NCI-H526 treated with DMSO at 0.1 percent for 48 hours (cell line): ENCODE measurements around the gene PDGFRA.
"Not testable (repeated sequence)": the region's sequence is repeated elsewhere in the genome, so short reads cannot be mapped to it uniquely, and the experiment has no call there.

Experiments used
- DNase-seq: peaks from one replicate; lab custom pipeline; 2025; lab: John Stamatoyannopoulos, UW

Gene PDGFRA

GRCh38 chr4:54320826-54321685 is 92.0 kb downstream of the PDGFRA start:
- DNase-seq: no peak

GRCh38 chr4:54322818-54323417 is 93.8 kb downstream of the PDGFRA start:
- peak; percentile 74 for DNase-seq

DNA sequence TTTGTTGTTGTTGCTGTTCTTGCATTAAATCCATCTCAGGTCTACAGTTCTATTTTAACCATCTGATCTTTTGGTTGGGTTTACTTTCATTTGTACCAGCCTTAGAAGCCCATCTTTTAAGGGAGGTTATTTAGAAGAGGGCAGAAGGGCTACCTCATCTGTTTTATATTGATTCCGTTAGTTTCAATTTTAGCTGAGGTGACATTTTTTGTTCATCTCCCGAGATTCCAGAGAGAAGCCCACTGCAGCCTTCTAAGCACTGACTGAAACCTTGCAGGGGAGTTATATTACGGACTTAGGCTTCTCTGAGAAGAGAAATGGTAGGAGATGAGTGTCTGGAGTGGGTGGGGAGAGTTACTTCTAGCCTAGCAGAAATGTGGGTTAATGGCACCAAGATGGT is 101.8 kb downstream of the PDGFRA start:
- DNase-seq: no peak

DNA sequence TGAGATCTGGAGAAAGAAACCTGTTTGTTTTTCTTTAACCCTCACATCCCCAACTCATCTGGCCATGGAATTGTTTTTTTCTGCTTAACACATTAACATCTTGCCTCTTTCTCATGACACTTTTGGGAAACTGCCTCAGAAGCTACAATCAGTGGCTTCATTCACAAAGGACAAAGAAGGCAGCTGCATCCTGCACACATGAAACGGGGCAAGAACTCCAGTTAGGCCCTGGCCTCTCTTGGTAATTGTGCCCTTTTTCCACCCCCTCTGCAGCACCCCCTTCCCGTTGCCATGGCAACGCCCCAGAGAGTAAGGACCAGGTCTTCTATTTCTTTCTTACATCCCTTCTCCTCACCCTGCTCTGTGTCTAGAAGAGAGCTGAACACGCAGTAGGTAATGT is 103.4 kb downstream of the PDGFRA start:
- DNase-seq: no peak

- DNase-seq: no peak
These were observed 104.6 kb downstream of the PDGFRA start for GRCh38 chr4:54333657-54334056.

DNA sequence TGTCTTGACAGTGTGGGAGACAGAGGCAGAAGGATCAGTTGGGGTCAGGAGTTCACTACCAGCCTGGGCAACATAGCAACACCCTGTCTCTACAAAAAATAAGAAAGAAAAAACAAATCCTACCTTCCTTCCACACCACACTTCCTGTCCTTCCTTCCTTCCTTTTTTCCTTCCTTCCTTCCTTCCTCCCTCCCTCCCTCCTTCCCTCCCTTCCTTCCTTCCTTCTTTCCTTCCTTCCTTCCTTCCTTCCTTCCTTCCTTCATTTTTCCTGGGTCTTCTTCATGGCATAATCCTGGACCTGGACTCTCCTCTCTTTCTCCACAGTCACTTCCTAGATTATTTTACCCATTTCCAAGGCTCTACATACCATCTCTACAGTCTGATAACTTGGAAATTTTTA is 105.7 kb downstream of the PDGFRA start:
- DNase-seq: not testable (repeated sequence)

GRCh38 chr4:54337009-54337408 is 107.9 kb downstream of the PDGFRA start:
- DNase-seq: no peak

- DNase-seq: not testable (repeated sequence)
These were observed 113.0 kb downstream of the PDGFRA start for GRCh38 chr4:54342067-54342466.
